HG02571 (cell line): ENCODE data around the gene FCER1G.
"Not testable (repeated sequence)": the region's sequence is repeated elsewhere in the genome, so short reads cannot be mapped to it uniquely, and the experiment has no call there.

Experiments used
- ATAC-seq: cut with Tn5 transposase; IDR thresholded peaks from one replicate; pipeline ENCODE4 v1.9.1; 2021; ENCODE audit warnings: mild to moderate bottlenecking, moderate library complexity; ENCODE audit not compliant: unreplicated experiment

FCER1G gene

GRCh38 chr1:161228032-161228431, 12.9 kb downstream of the FCER1G start:
- no peak for ATAC-seq

- ATAC-seq = no peak
Observed at GRCh38 chr1:161229896-161230295, 14.8 kb downstream of the FCER1G start.

GRCh38 chr1:161230762-161231161, 15.7 kb downstream of the FCER1G start:
- no peak for ATAC-seq

- no peak for ATAC-seq
Observed at GRCh38 chr1:161233102-161233501, 18.0 kb downstream of the FCER1G start.

- ATAC-seq = no peak
Observed at GRCh38 chr1:161235957-161236775, 21.1 kb downstream of the FCER1G start.

- no peak for ATAC-seq
Observed at GRCh38 chr1:161238039-161238473, 23.0 kb downstream of the FCER1G start, which contains the start of gene NR1I3. Gene NR1I3 (minus strand): TSS chr1:161238203. CDS start chr1:161236565, 1,638 bp downstream.

- no peak for ATAC-seq
Observed at GRCh38 chr1:161241682-161242081, 26.6 kb downstream of the FCER1G start.

- ATAC-seq = no peak
Observed at GRCh38 chr1:161242313-161242712, 27.2 kb downstream of the FCER1G start.

- no peak for ATAC-seq
Observed at GRCh38 chr1:161244888-161245287, 29.8 kb downstream of the FCER1G start.

GRCh38 chr1:161250100-161250499, 35.0 kb downstream of the FCER1G start:
- not testable (repeated sequence) for ATAC-seq

GRCh38 chr1:161250829-161251228, 35.7 kb downstream of the FCER1G start:
- ATAC-seq = no peak

GRCh38 chr1:161251579-161251978, 36.5 kb downstream of the FCER1G start:
- no peak for ATAC-seq

GRCh38 chr1:161255302-161255701, 40.2 kb downstream of the FCER1G start:
- ATAC-seq = not testable (repeated sequence)

GRCh38 chr1:161255955-161256520, 40.9 kb downstream of the FCER1G start:
- not testable (repeated sequence) for ATAC-seq

GRCh38 chr1:161257109-161257508, 42.0 kb downstream of the FCER1G start:
- not testable (repeated sequence) for ATAC-seq

GRCh38 chr1:161258439-161259344, 43.6 kb downstream of the FCER1G start, which contains the start of gene PCP4L1:
Gene PCP4L1 (plus strand): TSS chr1:161258745. CDS start chr1:161258975, 230 bp downstream.
- no peak for ATAC-seq

GRCh38 chr1:161259345-161259702, 44.2 kb downstream of the FCER1G start:
- ATAC-seq = no peak

- no peak for ATAC-seq
Observed at GRCh38 chr1:161259765-161260164, 44.7 kb downstream of the FCER1G start.

GRCh38 chr1:161260376-161261260, 45.5 kb downstream of the FCER1G start:
- ATAC-seq = no peak
